NCI-H2196 treated with DMSO at 0.1 percent for 48 hours (cell line): ENCODE measurements around the gene BCAS1.

ENCODE experiments used
- DNase-seq: peaks from one replicate; lab custom pipeline; 2025; ENCODE audit not compliant: unreplicated experiment; lab: John Stamatoyannopoulos, UW

Gene BCAS1

GRCh38 chr20:54070187-54070987 lies at the start of gene BCAS1:
Gene BCAS1 (minus strand): TSS chr20:54070594. CDS start chr20:54058718, 11,876 bp downstream.
- no peak for DNase-seq

- DNase-seq = no peak
These were observed 49.4 kb upstream of the BCAS1 start for GRCh38 chr20:54119744-54120143.

- no peak for DNase-seq
These were observed 48.0 kb upstream of the BCAS1 start for GRCh38 chr20:54118220-54119001.

GRCh38 chr20:54116550-54117235 lies 46.3 kb upstream of the BCAS1 start:
- DNase-seq = no peak

GRCh38 chr20:54115172-54115854 lies 44.9 kb upstream of the BCAS1 start:
- DNase-seq = no peak

- DNase-seq = no peak
These were observed 43.7 kb upstream of the BCAS1 start for GRCh38 chr20:54114109-54114508.

- no peak for DNase-seq
These were observed 43.2 kb upstream of the BCAS1 start for GRCh38 chr20:54113566-54113965.

GRCh38 chr20:54112221-54112884 lies 42.0 kb upstream of the BCAS1 start:
- no peak for DNase-seq

GRCh38 chr20:54111460-54111859 lies 41.1 kb upstream of the BCAS1 start:
- no peak for DNase-seq

- DNase-seq = no peak
These were observed 40.1 kb upstream of the BCAS1 start for GRCh38 chr20:54110457-54110856.

GRCh38 chr20:54110041-54110440 lies 39.6 kb upstream of the BCAS1 start:
- no peak for DNase-seq

- DNase-seq = no peak
These were observed 38.4 kb upstream of the BCAS1 start for GRCh38 chr20:54108817-54109216.

GRCh38 chr20:54108326-54108642 lies 37.9 kb upstream of the BCAS1 start:
- DNase-seq = no peak

- no peak for DNase-seq
These were observed 37.4 kb upstream of the BCAS1 start for GRCh38 chr20:54107600-54108325.

- DNase-seq = no peak
These were observed 36.8 kb upstream of the BCAS1 start for GRCh38 chr20:54107181-54107580.

GRCh38 chr20:54106162-54106561 lies 35.8 kb upstream of the BCAS1 start:
- DNase-seq = no peak

GRCh38 chr20:54105653-54106052 lies 35.3 kb upstream of the BCAS1 start:
- no peak for DNase-seq

- DNase-seq = no peak
These were observed 34.4 kb upstream of the BCAS1 start for GRCh38 chr20:54104781-54105180.

- no peak for DNase-seq
These were observed 33.6 kb upstream of the BCAS1 start for GRCh38 chr20:54103762-54104600.
